Coronary artery (tissue), 2 donors: ENCODE data around the gene FDXR.

Source experiments
- DNase-seq: peaks from one replicate; pipeline ENCODE4 v3.0.0-alpha.2; 2017; ENCODE audit warnings: low spot score
- H3K27ac ChIP-seq, 2 donors: fragments of 200-600 bp; sonication (generic); one replicate each; pipeline ENCODE4 v1.5.1; 2016 to 2019
- H3K4me3 ChIP-seq: fragments of 200-600 bp; sonication (generic); 2 replicates; pipeline ENCODE4 v1.5.1; 2016; ENCODE audit warnings: mild to moderate bottlenecking, moderate library complexity
- CTCF ChIP-seq: fragments of 200-600 bp; sonication (generic); IDR thresholded peaks from one replicate; pipeline ENCODE4 v1.5.1; 2019; ENCODE audit warnings: antibody characterized with exemption

Gene FDXR

GRCh38 chr17:74863420-74864296, 9.1 kb downstream of the FDXR start:
- DNase-seq, result no peak
- no peak overlapping the region for H3K4me3 ChIP-seq
- TF ChIP-seq CTCF, result no peak
- H3K27ac ChIP-seq, result no peak overlapping the region

GRCh38 chr17:74862919-74863318, 9.9 kb downstream of the FDXR start:
- H3K27ac ChIP-seq, result no peak overlapping the region
- H3K4me3 ChIP-seq, result no peak overlapping the region
- DNase-seq, result no peak
- TF ChIP-seq CTCF, result no peak

GRCh38 chr17:74862108-74862901, 10.5 kb downstream of the FDXR start:
- Histone ChIP-seq H3K27ac (no peak overlapping the region), H3K4me3 (peak overlapping the region; percentile 66)
- no peak for DNase-seq
- TF ChIP-seq CTCF, result peak; percentile 36

DNA sequence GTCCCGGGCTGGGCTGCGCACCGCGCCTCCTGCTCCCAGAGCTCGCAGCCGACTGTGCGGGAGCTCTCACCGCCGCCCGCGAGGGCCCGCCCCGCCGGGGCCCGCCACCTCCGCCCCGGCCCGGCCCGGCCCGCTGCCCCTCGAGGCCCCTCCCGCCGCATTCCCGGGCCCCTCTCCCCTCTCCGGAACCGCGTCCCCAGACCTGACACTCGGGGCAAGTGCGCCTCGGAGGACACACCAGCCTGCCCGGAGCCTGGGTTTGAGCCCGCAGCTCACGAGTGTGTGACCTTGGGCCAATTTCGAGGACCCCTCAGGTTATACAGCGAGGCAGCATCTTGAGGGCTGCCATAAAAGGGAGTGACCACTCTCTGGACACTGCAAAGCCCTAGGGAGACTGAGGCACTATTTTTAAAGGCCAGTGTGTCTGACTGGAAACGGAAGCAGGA, 11.1 kb downstream of the FDXR start:
- TF ChIP-seq CTCF, result no peak
- DNase-seq, result no peak
- Histone ChIP-seq H3K4me3 (peak overlapping the region; percentile 66), H3K27ac (no peak overlapping the region)

GRCh38 chr17:74860872-74861661, 11.7 kb downstream of the FDXR start:
- H3K27ac ChIP-seq, result no peak overlapping the region
- no peak for DNase-seq
- no peak for TF ChIP-seq CTCF
- peak overlapping the region; percentile 66 for H3K4me3 ChIP-seq

- no peak for DNase-seq
- H3K27ac ChIP-seq, result no peak overlapping the region
- TF ChIP-seq CTCF, result no peak
- peak overlapping the region; percentile 66 for H3K4me3 ChIP-seq
These were observed 12.4 kb downstream of the FDXR start for GRCh38 chr17:74860229-74860871.
